Measurements from ENCODE around the gene TRIM62.

Gene TRIM62

GRCh38 chr1:33163621-33164519, 18.0 kb downstream of the TRIM62 start:
- peak; percentile 73 for DNase-seq (ENCODE audit: low read depth)
- no peak overlapping the region for H3K4me3 ChIP-seq (ENCODE audit: low read depth, low read length)

- no peak overlapping the region for H3K4me3 ChIP-seq (ENCODE audit: low read depth, low read length)
- DNase-seq (ENCODE audit: low read depth), result no peak
Observed at GRCh38 chr1:33162141-33162540, 19.7 kb downstream of the TRIM62 start.

- DNase-seq (ENCODE audit: low read depth), result no peak
Observed at GRCh38 chr1:33161061-33161681, 20.7 kb downstream of the TRIM62 start.

GRCh38 chr1:33159577-33159976, 22.3 kb downstream of the TRIM62 start:
- DNase-seq (ENCODE audit: low read depth), result no peak
- no peak overlapping the region for H3K4me3 ChIP-seq (ENCODE audit: low read depth, low read length)

More at GRCh38 chr1:33161061-33161681, 20.7 kb downstream of the TRIM62 start:
- no peak overlapping the region for H3K4me3 ChIP-seq (ENCODE audit: low read depth, low read length)

GRCh38 chr1:33158366-33158765, 23.5 kb downstream of the TRIM62 start:
- no peak for DNase-seq (ENCODE audit: low read depth)

GRCh38 chr1:33157131-33157530, 24.7 kb downstream of the TRIM62 start:
- DNase-seq (ENCODE audit: low read depth), result no peak
- H3K4me3 ChIP-seq (ENCODE audit: low read depth, low read length), result no peak overlapping the region

More at GRCh38 chr1:33158366-33158765, 23.5 kb downstream of the TRIM62 start:
- no peak overlapping the region for H3K4me3 ChIP-seq (ENCODE audit: low read depth, low read length)

- no peak overlapping the region for H3K4me3 ChIP-seq (ENCODE audit: low read depth, low read length)
- DNase-seq (ENCODE audit: low read depth), result no peak
Observed at GRCh38 chr1:33155877-33156538, 25.8 kb downstream of the TRIM62 start.

GRCh38 chr1:33153650-33154049, 28.2 kb downstream of the TRIM62 start:
- DNase-seq (ENCODE audit: low read depth), result no peak
- H3K4me3 ChIP-seq (ENCODE audit: low read depth, low read length), result no peak overlapping the region

GRCh38 chr1:33152685-33153432, 29.0 kb downstream of the TRIM62 start:
- no peak overlapping the region for H3K4me3 ChIP-seq (ENCODE audit: low read depth, low read length)
- peak; percentile 76 for DNase-seq (ENCODE audit: low read depth)

- H3K4me3 ChIP-seq (ENCODE audit: low read depth, low read length), result no peak overlapping the region
- DNase-seq (ENCODE audit: low read depth), result no peak
Observed at GRCh38 chr1:33151116-33151515, 30.7 kb downstream of the TRIM62 start.

GRCh38 chr1:33150522-33150921, 31.3 kb downstream of the TRIM62 start:
- DNase-seq (ENCODE audit: low read depth), result no peak
- no peak overlapping the region for H3K4me3 ChIP-seq (ENCODE audit: low read depth, low read length)

- no peak for DNase-seq (ENCODE audit: low read depth)
- H3K4me3 ChIP-seq (ENCODE audit: low read depth, low read length), result no peak overlapping the region
Observed at GRCh38 chr1:33149453-33150190, 32.2 kb downstream of the TRIM62 start.

GRCh38 chr1:33148615-33149014, 33.2 kb downstream of the TRIM62 start:
- H3K4me3 ChIP-seq (ENCODE audit: low read depth, low read length), result no peak overlapping the region
- DNase-seq (ENCODE audit: low read depth), result no peak

- no peak overlapping the region for H3K4me3 ChIP-seq (ENCODE audit: low read depth, low read length)
- no peak for DNase-seq (ENCODE audit: low read depth)
Observed at GRCh38 chr1:33147997-33148314, 33.9 kb downstream of the TRIM62 start.

- no peak overlapping the region for H3K4me3 ChIP-seq (ENCODE audit: low read depth, low read length)
- DNase-seq (ENCODE audit: low read depth), result no peak
Observed at GRCh38 chr1:33147275-33147996, 34.4 kb downstream of the TRIM62 start.

- H3K4me3 ChIP-seq (ENCODE audit: low read depth, low read length), result no peak overlapping the region
- no peak for DNase-seq (ENCODE audit: low read depth)
Observed at GRCh38 chr1:33146003-33146402, 35.8 kb downstream of the TRIM62 start.

- no peak overlapping the region for H3K4me3 ChIP-seq (ENCODE audit: low read depth, low read length)
- DNase-seq (ENCODE audit: low read depth), result no peak
Observed at GRCh38 chr1:33143698-33144097, 38.1 kb downstream of the TRIM62 start.

GRCh38 chr1:33143176-33143575, 38.7 kb downstream of the TRIM62 start:
- no peak for DNase-seq (ENCODE audit: low read depth)
- no peak overlapping the region for H3K4me3 ChIP-seq (ENCODE audit: low read depth, low read length)

Data from skeletal muscle cell (primary cell).